WERI-Rb-1 (cell line): ENCODE results near the gene DOCK10.

Source experiments
- DNase-seq: peaks from one replicate; pipeline ENCODE4 v3.0.0-alpha.2; 2020
- H3K27ac ChIP-seq: fragments of 250-450 bp; sonication (Bioruptor Pico); 2 replicates; pipeline ENCODE4 v1.5.1; 2020; ENCODE audit warnings: mild to moderate bottlenecking, moderate library complexity
- H3K27me3 ChIP-seq: fragments of 250-450 bp; sonication (Bioruptor Pico); 2 replicates; pipeline ENCODE4 v1.5.1; 2021; ENCODE audit warnings: mild to moderate bottlenecking, low read depth, moderate library complexity; ENCODE audit not compliant: insufficient read depth, severe bottlenecking
- H3K36me3 ChIP-seq: fragments of 250-450 bp; sonication (Bioruptor Pico); 2 replicates; pipeline ENCODE4 v1.5.1; 2020; ENCODE audit warnings: mild to moderate bottlenecking, moderate library complexity
- H3K4me3 ChIP-seq: 2 replicates; pipeline ENCODE4 v1.5.1; 2011; ENCODE audit warnings: low read depth, mild to moderate bottlenecking, control low read depth, low read length
- H3K9me3 ChIP-seq: fragments of 250-450 bp; sonication (Bioruptor Pico); 2 replicates; pipeline ENCODE4 v1.5.1; 2021; ENCODE audit warnings: mild to moderate bottlenecking, moderate library complexity; ENCODE audit not compliant: severe bottlenecking
- TF ChIP-seq, protein P1 (sequence below): IDR thresholded peaks from 2 replicates; pipeline ENCODE4 v1.5.1; 2011; ENCODE audit warnings: low read depth, mild to moderate bottlenecking, control low read depth, inconsistent platforms, low read length

The DOCK10 gene

DNA sequence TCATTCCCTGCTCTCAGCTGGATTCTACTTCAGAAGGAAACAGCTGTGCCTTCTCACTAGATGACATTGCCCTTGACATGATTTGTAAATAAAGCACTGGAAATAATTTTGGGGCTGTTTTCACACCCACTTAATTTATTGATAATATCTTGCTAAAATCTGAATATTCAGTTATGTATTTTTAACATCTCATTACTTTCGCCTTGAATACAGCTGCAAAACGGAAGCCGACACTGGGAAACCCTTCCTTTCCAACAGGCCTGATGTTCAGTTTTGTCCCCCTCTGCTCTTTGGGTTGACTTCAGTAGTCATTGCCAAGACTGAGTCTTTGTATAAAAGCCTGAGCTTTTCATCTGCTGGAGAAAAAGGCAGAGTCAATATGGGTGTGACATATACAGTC is 82.7 kb downstream of the DOCK10 start:
- Histone ChIP-seq H3K27ac (no peak overlapping the region), H3K27me3 (no peaks in the 10 kb centered on the region), H3K9me3 (no peaks in the 10 kb centered on the region), H3K36me3 (no peaks in the 10 kb centered on the region), H3K4me3 (no peak overlapping the region)
- TF ChIP-seq, protein P1, sequence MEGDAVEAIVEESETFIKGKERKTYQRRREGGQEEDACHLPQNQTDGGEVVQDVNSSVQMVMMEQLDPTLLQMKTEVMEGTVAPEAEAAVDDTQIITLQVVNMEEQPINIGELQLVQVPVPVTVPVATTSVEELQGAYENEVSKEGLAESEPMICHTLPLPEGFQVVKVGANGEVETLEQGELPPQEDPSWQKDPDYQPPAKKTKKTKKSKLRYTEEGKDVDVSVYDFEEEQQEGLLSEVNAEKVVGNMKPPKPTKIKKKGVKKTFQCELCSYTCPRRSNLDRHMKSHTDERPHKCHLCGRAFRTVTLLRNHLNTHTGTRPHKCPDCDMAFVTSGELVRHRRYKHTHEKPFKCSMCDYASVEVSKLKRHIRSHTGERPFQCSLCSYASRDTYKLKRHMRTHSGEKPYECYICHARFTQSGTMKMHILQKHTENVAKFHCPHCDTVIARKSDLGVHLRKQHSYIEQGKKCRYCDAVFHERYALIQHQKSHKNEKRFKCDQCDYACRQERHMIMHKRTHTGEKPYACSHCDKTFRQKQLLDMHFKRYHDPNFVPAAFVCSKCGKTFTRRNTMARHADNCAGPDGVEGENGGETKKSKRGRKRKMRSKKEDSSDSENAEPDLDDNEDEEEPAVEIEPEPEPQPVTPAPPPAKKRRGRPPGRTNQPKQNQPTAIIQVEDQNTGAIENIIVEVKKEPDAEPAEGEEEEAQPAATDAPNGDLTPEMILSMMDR, result no peak
- DNase-seq, result no peak

DNA sequence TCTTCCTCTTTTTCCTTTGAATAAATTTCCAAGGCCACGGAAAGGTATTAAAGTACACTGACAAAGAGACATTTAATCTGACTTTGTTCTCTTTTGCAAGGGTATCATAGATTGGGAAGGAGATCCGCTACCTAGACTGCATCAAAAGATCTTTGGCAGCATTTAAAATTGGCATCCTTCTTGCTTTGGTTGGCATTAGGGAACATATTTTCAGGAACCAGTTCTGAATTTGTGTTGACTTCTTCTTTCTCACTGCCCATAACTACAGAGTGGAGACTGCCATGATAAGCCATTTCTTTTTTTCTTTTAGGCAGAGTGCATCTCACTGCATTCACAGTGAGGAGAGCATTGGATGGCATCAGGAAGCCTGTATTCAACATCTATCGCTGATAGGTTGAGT is 83.4 kb downstream of the DOCK10 start:
- Histone ChIP-seq H3K36me3 (no peaks in the 10 kb centered on the region), H3K27me3 (no peaks in the 10 kb centered on the region), H3K27ac (no peak overlapping the region), H3K9me3 (no peaks in the 10 kb centered on the region), H3K4me3 (no peak overlapping the region)
- TF ChIP-seq, protein P1, result no peak
- DNase-seq, result no peak

DNA sequence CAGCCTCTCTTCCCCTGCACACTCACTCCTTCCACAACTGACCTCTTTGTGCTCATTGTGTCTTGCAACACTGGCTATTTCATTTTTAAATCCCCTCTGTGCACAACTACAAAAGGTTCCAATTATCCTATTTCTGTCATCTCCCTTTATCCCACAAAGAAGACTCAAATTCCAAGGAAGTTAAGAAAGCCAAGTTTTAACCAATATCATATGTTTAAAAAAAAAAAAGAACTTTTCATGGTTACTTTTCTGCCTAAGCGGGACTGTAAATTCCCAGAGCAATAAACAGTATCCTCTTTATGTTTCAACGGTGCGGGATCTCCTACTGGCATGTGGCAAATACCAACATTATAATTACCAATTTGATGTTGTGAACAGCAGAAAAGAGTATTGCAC is 83.8 kb downstream of the DOCK10 start:
- DNase-seq, result no peak
- H3K27ac ChIP-seq, result no peak overlapping the region
- H3K27me3 ChIP-seq, result no peaks in the 10 kb centered on the region
- H3K4me3 ChIP-seq, result no peak overlapping the region
- TF ChIP-seq, protein P1, result no peak
- no peaks in the 10 kb centered on the region for H3K9me3 ChIP-seq
- H3K36me3 ChIP-seq, result no peaks in the 10 kb centered on the region

DNA sequence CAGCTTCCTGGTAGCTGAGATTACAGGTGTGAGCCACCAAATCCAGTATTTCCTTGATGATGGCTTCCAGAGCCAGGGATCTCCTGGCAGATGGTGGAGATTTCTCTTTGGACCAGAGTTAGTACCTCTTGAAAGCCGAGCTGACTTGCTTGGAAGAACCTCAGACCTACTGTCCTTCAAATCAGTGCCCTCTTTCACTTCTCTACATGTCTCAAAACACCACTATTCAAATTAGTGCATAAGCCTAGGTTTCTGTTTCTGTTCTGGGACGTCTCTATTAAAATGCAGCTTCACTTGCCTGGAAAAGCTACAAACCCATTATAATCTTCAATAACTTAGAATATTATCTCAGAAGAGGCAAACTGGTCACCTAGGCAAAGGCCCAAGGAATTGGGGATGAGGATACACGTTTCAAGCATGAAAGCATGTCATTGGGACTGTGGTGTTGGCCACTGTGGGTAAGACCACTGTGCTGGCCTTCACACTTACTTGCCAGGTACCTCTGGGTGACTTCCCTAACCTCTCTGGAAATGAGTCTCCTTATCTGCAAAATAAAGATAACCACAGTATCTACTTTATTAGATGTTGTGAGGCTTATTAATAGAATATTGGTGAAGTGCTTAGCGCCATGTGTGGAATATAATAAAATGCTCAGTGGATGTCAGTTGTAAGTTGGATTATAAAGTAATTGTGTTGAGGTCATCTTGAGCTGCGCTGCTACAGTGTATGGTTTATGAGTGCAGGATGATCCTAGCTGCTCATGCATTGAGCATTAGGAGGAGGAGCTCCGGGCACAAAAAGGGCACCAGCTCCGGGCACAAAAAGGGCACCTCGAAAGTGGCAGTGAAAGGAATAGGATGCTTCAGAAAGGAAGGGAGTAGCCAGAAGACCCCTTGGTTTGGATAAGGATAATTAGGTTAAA is 84.5 kb downstream of the DOCK10 start:
- no peaks in the 10 kb centered on the region for H3K36me3 ChIP-seq
- DNase-seq, result no peak
- H3K27me3 ChIP-seq, result no peaks in the 10 kb centered on the region
- TF ChIP-seq, protein P1, result no peak
- no peak overlapping the region for H3K27ac ChIP-seq
- no peaks in the 10 kb centered on the region for H3K9me3 ChIP-seq
- H3K4me3 ChIP-seq, result no peak overlapping the region

DNA sequence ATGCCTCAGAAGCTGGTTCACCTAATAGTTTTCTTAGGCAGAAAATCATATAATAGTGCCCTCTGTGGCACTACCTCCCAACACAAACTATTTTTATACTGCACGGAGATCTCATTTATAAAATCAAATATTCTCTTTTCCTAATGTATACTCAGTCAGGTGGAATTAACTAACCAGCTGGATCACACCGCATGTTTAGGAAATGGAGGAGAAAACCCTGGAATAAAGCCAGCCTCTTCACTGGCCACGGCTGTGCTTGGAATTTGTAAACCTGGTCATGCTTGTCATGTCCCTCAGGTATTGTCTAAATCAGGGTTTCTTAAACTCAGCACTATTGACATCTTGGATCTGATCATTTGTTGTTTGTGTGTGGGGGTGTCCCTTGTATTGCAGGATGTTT is 85.6 kb downstream of the DOCK10 start:
- Histone ChIP-seq H3K4me3 (no peak overlapping the region), H3K27me3 (no peaks in the 10 kb centered on the region), H3K36me3 (no peaks in the 10 kb centered on the region), H3K27ac (no peak overlapping the region), H3K9me3 (no peaks in the 10 kb centered on the region)
- TF ChIP-seq, protein P1, result no peak
- no peak for DNase-seq
